Trophoblast cell (in vitro differentiated cells and primary cell): ENCODE results near the gene ST7.

Experiments
- DNase-seq, 2 donors: peaks; one replicate each; pipeline ENCODE4 v3.0.0-alpha.2; 2016
- H2AFZ ChIP-seq: 2 replicates; pipeline ENCODE4 v1.6.1; 2013; ENCODE audit warnings: low read length, moderate library complexity, mild to moderate bottlenecking; ENCODE audit not compliant: insufficient read depth, poor library complexity
- H2AK5ac ChIP-seq: 2 replicates; pipeline ENCODE4 v1.6.1; 2013; ENCODE audit warnings: mild to moderate bottlenecking, low read length
- H2BK120ac ChIP-seq: 2 replicates; pipeline ENCODE4 v1.6.1; 2013; ENCODE audit warnings: low read length, mild to moderate bottlenecking, moderate library complexity; ENCODE audit not compliant: insufficient read depth, poor library complexity
- H2BK12ac ChIP-seq: 2 replicates; pipeline ENCODE4 v1.6.1; 2013; ENCODE audit warnings: mild to moderate bottlenecking, low read length, moderate library complexity
- H2BK5ac ChIP-seq: 2 replicates; pipeline ENCODE4 v1.6.1; 2013; ENCODE audit warnings: low read length, low read depth, moderate library complexity, mild to moderate bottlenecking; ENCODE audit not compliant: poor library complexity
- H3K14ac ChIP-seq: 2 replicates; pipeline ENCODE4 v1.6.1; 2013; ENCODE audit warnings: mild to moderate bottlenecking, low read length
- H3K18ac ChIP-seq: 2 replicates; pipeline ENCODE4 v1.6.1; 2013; ENCODE audit warnings: mild to moderate bottlenecking, low read length
- H3K23ac ChIP-seq: 2 replicates; pipeline ENCODE4 v1.6.1; 2013; ENCODE audit warnings: low read length
- H3K27ac ChIP-seq: 2 replicates; pipeline ENCODE4 v1.5.1; 2013; ENCODE audit warnings: low read depth, mild to moderate bottlenecking, inconsistent platforms, low read length, moderate library complexity
- H3K27me3 ChIP-seq: 2 replicates; pipeline ENCODE4 v1.6.1; 2013; ENCODE audit warnings: inconsistent platforms, mild to moderate bottlenecking, low read length, moderate library complexity; ENCODE audit not compliant: insufficient read depth
- H3K36me3 ChIP-seq, 2 experiments: 1 replicate in 1 of 2; 2 replicates in 1 of 2; pipeline ENCODE4 v1.6.1; 2013; ENCODE audit warnings: low read length in 2 of 2, mild to moderate bottlenecking in 2 of 2, moderate library complexity in 1 of 2; ENCODE audit not compliant: insufficient read depth in 2 of 2, control insufficient read depth in 1 of 2
- H3K4ac ChIP-seq: 2 replicates; pipeline ENCODE4 v1.6.1; 2013; ENCODE audit warnings: low read depth, mild to moderate bottlenecking, low read length, moderate library complexity
- H3K4me1 ChIP-seq, 2 experiments: 1 replicate in 1 of 2; 2 replicates in 1 of 2; pipeline ENCODE4 v1.6.1; 2013; ENCODE audit warnings: low read length in 2 of 2, mild to moderate bottlenecking in 2 of 2, moderate library complexity in 1 of 2; ENCODE audit not compliant: insufficient read depth in 2 of 2, control insufficient read depth in 1 of 2
- H3K4me2 ChIP-seq: 2 replicates; pipeline ENCODE4 v1.6.1; 2013; ENCODE audit warnings: inconsistent platforms, mild to moderate bottlenecking, low read length, moderate library complexity
- H3K4me3 ChIP-seq: 2 replicates; pipeline ENCODE4 v1.5.1; 2013; ENCODE audit warnings: mild to moderate bottlenecking, low read depth, low read length, inconsistent platforms
- H3K79me1 ChIP-seq: one replicate; pipeline ENCODE4 v1.6.1; 2013; ENCODE audit warnings: low read length
- H3K79me2 ChIP-seq: 2 replicates; pipeline ENCODE4 v1.6.1; 2013; ENCODE audit warnings: low read length, mild to moderate bottlenecking; ENCODE audit not compliant: control insufficient read depth, insufficient read depth, poor library complexity
- H3K9ac ChIP-seq: 2 replicates; pipeline ENCODE4 v1.6.1; 2013; ENCODE audit warnings: mild to moderate bottlenecking, low read length
- H3K9me3 ChIP-seq: 2 replicates; pipeline ENCODE4 v1.6.1; 2013; ENCODE audit warnings: low read depth, mild to moderate bottlenecking, control low read depth, inconsistent platforms, low read length; ENCODE audit not compliant: insufficient read depth
- H4K12ac ChIP-seq: 2 replicates; pipeline ENCODE4 v1.6.1; 2013; ENCODE audit warnings: low read depth, mild to moderate bottlenecking, low read length, moderate library complexity
- H4K8ac ChIP-seq: 2 replicates; pipeline ENCODE4 v1.6.1; 2013; ENCODE audit warnings: low read depth, mild to moderate bottlenecking, low read length, moderate library complexity
- H4K91ac ChIP-seq: one replicate; pipeline ENCODE4 v1.6.1; 2013; ENCODE audit warnings: low read depth, mild to moderate bottlenecking, low read length, moderate library complexity
- WGBS: extraction: QIAGEN DNeasy Blood & Tissue Kit; methylation state at CpG from one replicate; pipeline ENCODE4 v1.1.7; 2013; ENCODE audit warnings: missing lambda C conversion rate; ENCODE audit not compliant: insufficient read length, insufficient coverage; ENCODE audit errors: extremely low coverage; 5-methylcytosine and 5-hydroxymethylcytosine counted together

ST7 gene

DNA sequence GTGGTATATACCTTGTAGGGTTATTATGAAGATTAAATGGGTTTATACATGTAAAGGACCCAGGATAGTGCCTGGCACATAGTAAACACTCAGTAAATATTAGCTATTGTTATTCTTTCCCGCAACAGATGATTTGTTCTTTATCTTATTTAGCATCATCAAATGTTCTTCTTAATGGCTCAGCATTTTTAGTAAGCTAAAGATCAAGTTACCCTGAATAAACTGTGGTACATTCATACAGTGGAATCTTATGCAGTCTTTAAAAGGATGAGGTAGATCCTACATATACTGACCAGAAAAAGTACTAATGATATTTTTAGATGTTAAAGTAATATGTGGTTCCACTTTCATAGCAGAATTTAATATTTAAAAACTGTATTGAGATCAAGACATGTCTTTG, 65.4 kb downstream of the ST7 start:
- H3K27me3 ChIP-seq = no peaks in the 10 kb centered on the region
- no peaks in the 10 kb centered on the region for H3K36me3 ChIP-seq
- no peak overlapping the region for H3K27ac ChIP-seq
- no peaks in the 10 kb centered on the region for H3K9me3 ChIP-seq
- H3K18ac ChIP-seq = no peak overlapping the region
- no peak for DNase-seq
- no peak overlapping the region for H2AK5ac ChIP-seq
- H3K79me2 ChIP-seq = no peaks in the 10 kb centered on the region
- no peak overlapping the region for H4K91ac ChIP-seq
- no peak overlapping the region for H3K9ac ChIP-seq
- no peaks in the 10 kb centered on the region for H3K4me1 ChIP-seq
- no peak overlapping the region for H2BK12ac ChIP-seq
- no peak overlapping the region for H4K12ac ChIP-seq
- H4K8ac ChIP-seq = no peak overlapping the region
- H3K4me2 ChIP-seq = no peak overlapping the region
- no peak overlapping the region for H2BK5ac ChIP-seq
- H3K4me3 ChIP-seq = no peak overlapping the region
- H2BK120ac ChIP-seq = no peak overlapping the region
- no peak overlapping the region for H3K23ac ChIP-seq
- no peak overlapping the region for H3K4ac ChIP-seq
- no peaks in the 10 kb centered on the region for H3K79me1 ChIP-seq
- H3K14ac ChIP-seq = no peak overlapping the region
- no CpG with 5 or more reads among the region's 1 CpG for WGBS
- H2AFZ ChIP-seq = no peak overlapping the region

- peak; percentile 45 to 91 for DNase-seq
- H4K8ac ChIP-seq = no peak overlapping the region
Observed at GRCh38 chr7:117019287-117019686, 66.0 kb downstream of the ST7 start.

GRCh38 chr7:117019786-117020590, 66.7 kb downstream of the ST7 start:
- no peak overlapping the region for H4K8ac ChIP-seq
- no peaks in the 10 kb centered on the region for H3K79me1 ChIP-seq
- no peaks in the 10 kb centered on the region for H3K4me1 ChIP-seq
- H3K4me2 ChIP-seq = peak overlapping the region; percentile 44
- no peak overlapping the region for H2BK5ac ChIP-seq
- H3K14ac ChIP-seq = no peak overlapping the region
- no peak overlapping the region for H2AK5ac ChIP-seq
- H3K27ac ChIP-seq = peak overlapping the region; percentile 22
- no peak overlapping the region for H4K12ac ChIP-seq
- no peak overlapping the region for H3K9ac ChIP-seq
- H3K36me3 ChIP-seq = no peaks in the 10 kb centered on the region
- H4K91ac ChIP-seq = no peak overlapping the region
- no peak overlapping the region for H3K4ac ChIP-seq
- H2BK120ac ChIP-seq = no peak overlapping the region
- DNase-seq = peak; percentile 62 to 68
- no peak overlapping the region for H2BK12ac ChIP-seq
- no peak overlapping the region for H2AFZ ChIP-seq
- H3K9me3 ChIP-seq = no peaks in the 10 kb centered on the region
- no peaks in the 10 kb centered on the region for H3K27me3 ChIP-seq
- WGBS = no CpG with 5 or more reads among the region's 18 CpGs
- H3K18ac ChIP-seq = no peak overlapping the region
- H3K4me3 ChIP-seq = no peak overlapping the region
- no peak overlapping the region for H3K23ac ChIP-seq
- H3K79me2 ChIP-seq = no peaks in the 10 kb centered on the region

More at GRCh38 chr7:117019287-117019686, 66.0 kb downstream of the ST7 start:
- WGBS = no CpG with 5 or more reads among the region's 2 CpGs
- Histone ChIP-seq H4K91ac (no peak overlapping the region), H3K27ac (no peak overlapping the region), H3K4me3 (no peak overlapping the region), H3K23ac (no peak overlapping the region), H2BK5ac (no peak overlapping the region), H3K4me1 (no peaks in the 10 kb centered on the region), H3K79me1 (no peaks in the 10 kb centered on the region), H2BK120ac (no peak overlapping the region), H3K27me3 (no peaks in the 10 kb centered on the region), H2BK12ac (no peak overlapping the region), H4K12ac (no peak overlapping the region), H3K18ac (no peak overlapping the region), H2AFZ (no peak overlapping the region), H3K14ac (no peak overlapping the region), H3K4me2 (no peak overlapping the region), H3K9me3 (no peaks in the 10 kb centered on the region), H3K36me3 (no peaks in the 10 kb centered on the region), H2AK5ac (no peak overlapping the region), H3K4ac (no peak overlapping the region), H3K79me2 (no peaks in the 10 kb centered on the region), H3K9ac (no peak overlapping the region)

DNA sequence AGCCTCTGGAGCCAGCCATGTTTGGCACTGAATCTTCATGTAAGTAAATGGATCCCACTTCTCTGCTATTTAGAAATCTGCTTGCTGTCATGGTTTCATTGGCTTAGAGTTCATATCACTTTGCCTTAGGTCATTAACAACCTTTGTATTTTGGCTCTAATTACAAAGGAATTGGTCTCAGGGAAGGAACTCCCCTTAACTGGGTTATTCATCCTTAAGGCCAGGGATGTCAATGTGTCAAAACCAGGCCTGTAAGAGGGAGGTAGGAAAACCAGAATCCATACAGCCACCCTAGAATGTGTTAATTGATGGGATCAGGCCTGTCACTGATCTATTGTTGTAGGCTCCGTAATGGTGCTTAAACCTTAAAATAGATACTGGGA, 67.3 kb downstream of the ST7 start:
- no peaks in the 10 kb centered on the region for H3K4me1 ChIP-seq
- H3K14ac ChIP-seq = no peak overlapping the region
- H3K9ac ChIP-seq = no peak overlapping the region
- no peak overlapping the region for H2AFZ ChIP-seq
- H3K79me1 ChIP-seq = no peaks in the 10 kb centered on the region
- H3K4me3 ChIP-seq = no peak overlapping the region
- no peaks in the 10 kb centered on the region for H3K9me3 ChIP-seq
- peak overlapping the region; percentile 22 for H3K27ac ChIP-seq
- H3K36me3 ChIP-seq = no peaks in the 10 kb centered on the region
- H3K23ac ChIP-seq = no peak overlapping the region
- no peak overlapping the region for H4K91ac ChIP-seq
- no peak overlapping the region for H2BK12ac ChIP-seq
- no peak overlapping the region for H2BK120ac ChIP-seq
- no peaks in the 10 kb centered on the region for H3K27me3 ChIP-seq
- no peak overlapping the region for H3K18ac ChIP-seq
- H2AK5ac ChIP-seq = no peak overlapping the region
- no peak overlapping the region for H2BK5ac ChIP-seq
- no peak overlapping the region for H4K12ac ChIP-seq
- H3K79me2 ChIP-seq = no peaks in the 10 kb centered on the region
- H3K4me2 ChIP-seq = peak overlapping the region; percentile 44
- no CpG with 5 or more reads among the region's 1 CpG for WGBS
- H3K4ac ChIP-seq = no peak overlapping the region
- no peak overlapping the region for H4K8ac ChIP-seq
- no peak for DNase-seq
